SK-N-SH (cell line): Measurements from ENCODE around the gene PDGFRA. TPM values are rescaled to one million over a fixed set of nuclear protein-coding genes. Genes with fewer than 3 reads are reported as not detected.
"Not testable (repeated sequence)": the region's sequence is repeated elsewhere in the genome, so short reads cannot be mapped to it uniquely, and the experiment has no call there.

Source experiments
- CTCF ChIA-PET: fragments of 300-600, 350-600 bp; formaldehyde crosslinking; extraction: SDS; loops from one replicate; lab custom pipeline; 2021; lab: Yijun Ruan, JAX
- POLR2A ChIA-PET: fragments of 350-600 bp; sonication (Branson Sonifier 250); formaldehyde crosslinking; extraction: SDS; loops from one replicate; lab custom pipeline; 2020; ENCODE audit warnings: antibody characterized with exemption, inconsistent platforms; lab: Yijun Ruan, JAX
- DNase-seq: peaks from one replicate; pipeline ENCODE4 v3.0.0; 2012
- H2AFZ ChIP-seq: fragments of 200-600 bp; sonication (generic); 2 replicates; pipeline ENCODE4 v1.8.1; 2016; ENCODE audit warnings: antibody characterized with exemption, mild to moderate bottlenecking, low read depth
- H3F3A ChIP-seq: fragments of 200-600 bp; sonication (generic); replicated peaks from 2 replicates; pipeline ENCODE3; 2016; ENCODE audit warnings: antibody characterized with exemption, mild to moderate bottlenecking; ENCODE audit not compliant: insufficient read depth
- H3K27ac ChIP-seq, 2 experiments: fragments of 200-500 bp in 1 of 2; fragments of 200-600 bp in 1 of 2; sonication (Bioruptor generic) in 1 of 2; sonication (generic), shearing (Covaris generic) in 1 of 2; 2 replicates each; pipeline versions ENCODE4 v1.5.1 to v1.6.1; 2014 to 2016; ENCODE audit warnings: low read depth in 2 of 2, inconsistent platforms in 1 of 2, low read length in 1 of 2, mild to moderate bottlenecking in 1 of 2, mixed read lengths in 1 of 2
- H3K27me3 ChIP-seq: fragments of 200-600 bp; sonication (generic), shearing (Covaris generic); 2 replicates; pipeline ENCODE4 v1.6.1; 2016; ENCODE audit warnings: mixed run types; ENCODE audit not compliant: insufficient read depth
- H3K36me3 ChIP-seq, 2 experiments: fragments of 200-500 bp in 1 of 2; fragments of 200-600 bp in 1 of 2; sonication (Bioruptor generic) in 1 of 2; sonication (generic) in 1 of 2; replicated peaks in 1 of 2; 2 replicates each; pipeline versions ENCODE3 to v1.5.1; 2014 to 2016; ENCODE audit warnings: low read length in 1 of 2, mild to moderate bottlenecking in 1 of 2; ENCODE audit not compliant: insufficient read depth in 2 of 2, control insufficient read depth in 1 of 2
- H3K4me1 ChIP-seq, 2 experiments: fragments of 200-500 bp in 1 of 2; fragments of 200-600 bp in 1 of 2; sonication (Bioruptor generic) in 1 of 2; sonication (generic), shearing (Covaris generic) in 1 of 2; 2 replicates each; pipeline versions ENCODE4 v1.5.1 to v1.6.1; 2014 to 2016; ENCODE audit warnings: low read depth in 1 of 2, low read length in 1 of 2, mixed run types in 1 of 2; ENCODE audit not compliant: insufficient read depth in 2 of 2, control insufficient read depth in 1 of 2
- H3K4me2 ChIP-seq: fragments of 200-600 bp; sonication (generic), shearing (Covaris generic); 2 replicates; pipeline ENCODE4 v1.6.1; 2017; ENCODE audit warnings: mixed run types
- H3K4me3 ChIP-seq, 2 experiments: fragments of 200-500 bp in 1 of 2; fragments of 200-600 bp in 1 of 2; sonication (Bioruptor generic) in 1 of 2; sonication (generic), shearing (Covaris generic) in 1 of 2; 2 replicates each; pipeline versions ENCODE4 v1.5.1 to v1.8.1; 2014 to 2016; ENCODE audit warnings: low read depth in 2 of 2, inconsistent platforms in 1 of 2, low read length in 1 of 2, mild to moderate bottlenecking in 1 of 2, mixed read lengths in 1 of 2, moderate library complexity in 1 of 2
- H3K79me2 ChIP-seq: fragments of 200-600 bp; sonication (generic); 2 replicates; pipeline ENCODE4 v1.8.1; 2017; ENCODE audit warnings: mild to moderate bottlenecking; ENCODE audit not compliant: insufficient read depth
- H3K9ac ChIP-seq: fragments of 200-600 bp; sonication (generic); 2 replicates; pipeline ENCODE4 v1.6.1; 2017; ENCODE audit warnings: mixed run types
- H3K9me2 ChIP-seq: fragments of 200-600 bp; sonication (generic); 2 replicates; pipeline ENCODE4 v1.6.1; 2017; ENCODE audit warnings: mixed run types
- H3K9me3 ChIP-seq: fragments of 200-600 bp; sonication (generic); 2 replicates; pipeline ENCODE4 v1.6.1; 2017; ENCODE audit warnings: mixed run types, mild to moderate bottlenecking, moderate library complexity
- H4K20me1 ChIP-seq: fragments of 200-600 bp; sonication (generic); 2 replicates; pipeline ENCODE4 v1.6.1; 2017; ENCODE audit warnings: mild to moderate bottlenecking, mixed run types; ENCODE audit not compliant: insufficient read depth
- CHD2 ChIP-seq: fragments of 150-350 bp; IDR thresholded peaks from 2 replicates; pipeline ENCODE4 v1.6.1; 2018; ENCODE audit warnings: low read length; ENCODE audit not compliant: partially characterized antibody
- CTCF ChIP-seq: fragments of 200-600 bp; sonication (generic); IDR thresholded peaks from 2 replicates; pipeline ENCODE4 v1.6.1; 2017; ENCODE audit warnings: antibody characterized with exemption, mild to moderate bottlenecking, moderate library complexity
- EZH2phosphoT487 ChIP-seq: fragments of 200-600 bp; sonication (generic); IDR thresholded peaks from 2 replicates; pipeline ENCODE4 v1.6.1; 2017; ENCODE audit warnings: low read depth, mixed run types, mild to moderate bottlenecking, antibody characterized with exemption, moderate library complexity, borderline replicate concordance
- FOSL2 ChIP-seq: IDR thresholded peaks from 2 replicates; pipeline ENCODE4 v1.4.0; 2012; ENCODE audit warnings: low read depth, mild to moderate bottlenecking, moderate library complexity, borderline replicate concordance
- MEF2A ChIP-seq: IDR thresholded peaks from 2 replicates; pipeline ENCODE4 v1.4.0; 2012; ENCODE audit warnings: low read depth, borderline replicate concordance
- MXI1 ChIP-seq: IDR thresholded peaks from 2 replicates; pipeline ENCODE4 v1.6.1; 2012; ENCODE audit warnings: mild to moderate bottlenecking, low read depth, low read length, improper control_type of control experiment
- RFX5 ChIP-seq: IDR thresholded peaks from 2 replicates; pipeline ENCODE4 v1.6.1; 2012; ENCODE audit warnings: mild to moderate bottlenecking, improper control_type of control experiment, low read length
- TCF12 ChIP-seq: IDR thresholded peaks from 2 replicates; pipeline ENCODE4 v1.4.0; 2012
- YY1 ChIP-seq: IDR thresholded peaks from 2 replicates; pipeline ENCODE4 v1.4.0; 2012; ENCODE audit warnings: low read depth, mild to moderate bottlenecking
- WGBS: methylation state at CpG from one replicate; pipeline ENCODE4 v1.1.6; 2017; ENCODE audit warnings: low lambda C conversion rate; 5-methylcytosine and 5-hydroxymethylcytosine counted together
- polyA plus RNA-seq, 3 experiments: library from polyadenylated mRNA; depleted of rRNA; stranded (reverse); fragments of >200 nt; gene quantifications; 2 replicates each; pipeline ENCODE4 v1.2.3, GENCODE V29; 2012

Gene PDGFRA
- polyA plus RNA-seq, 1 of the 3 experiments (the other 2 are of a cell fraction), result 25.3 TPM

GRCh38 chr4:54234497-54235205 lies 5.6 kb downstream of the PDGFRA start:
- Histone ChIP-seq H3K9me2 (no peaks in the 10 kb centered on the region), H3F3A (peaks cover under 1% of the 10 kb centered on the region), H3K36me3 (no peaks in the 10 kb centered on the region), H3K4me1 (peaks cover 6 to 8% of the 10 kb centered on the region in 2 experiments; a peak in 3 of 4 replicates), H3K9me3 (no peaks in the 10 kb centered on the region), H3K27ac (peak overlapping the region in 1 of 2 experiments; percentile 43; a peak in 2 of 4 replicates), H2AFZ (no peak overlapping the region), H3K79me2 (peaks cover 71% of the 10 kb centered on the region), H3K27me3 (no peaks in the 10 kb centered on the region)
- POLR2A ChIA-PET, result interaction anchor here (0.9 to 2.0 kb wide), 4 partner anchors 329 to 1370 kb away, joined by 3 to 8 read pairs (median 4); no protein-coding TSS in a partner anchor
- CTCF ChIA-PET, result interaction anchor here (0.6 to 5.5 kb wide), 85 partner anchors 8 to 1990 kb away, joined by 3 to 152 read pairs (median 5); partner anchors contain the start of gene FIP1L1
- peak; percentile 30 for DNase-seq
- WGBS, result 31% methylated on average over 9 of the region's 10 CpGs
- TF ChIP-seq FOSL2 (no peak), MXI1 (peak; percentile 3; the same call in 1 of the 2 replicates)
- TF ChIP-seq, all 33 proteins: peak for 1
- Histone ChIP-seq H3K4me3 (peak overlapping the region; percentile 64 to 85), H3K4me2 (peak overlapping the region; percentile 92), H3K9ac (no peak overlapping the region; the same call in 1 of the 2 replicates), H4K20me1 (peaks cover 42% of the 10 kb centered on the region)

- H3K79me2 ChIP-seq, result peaks cover 62% of the 10 kb centered on the region
- not testable (repeated sequence) for H3K27ac ChIP-seq
These were observed 7.2 kb downstream of the PDGFRA start for GRCh38 chr4:54236316-54236715.

GRCh38 chr4:54237770-54238169 lies 8.7 kb downstream of the PDGFRA start:
- H3K27me3 ChIP-seq, result no peaks in the 10 kb centered on the region
- no peak overlapping the region for H3K27ac ChIP-seq
- peaks cover 5% of the 10 kb centered on the region for H3F3A ChIP-seq
- peaks cover 42% of the 10 kb centered on the region for H4K20me1 ChIP-seq
- H3K36me3 ChIP-seq, result no peaks in the 10 kb centered on the region
- no peak overlapping the region for H3K9ac ChIP-seq
- H3K9me2 ChIP-seq, result no peaks in the 10 kb centered on the region
- H3K79me2 ChIP-seq, result peaks cover 57% of the 10 kb centered on the region
- ChIA-PET CTCF (no interaction called here), POLR2A (no interaction called here)
- 53% methylated on average over 2 of the region's 2 CpGs for WGBS
- DNase-seq, result no peak
- peaks cover 6 to 8% of the 10 kb centered on the region in 2 experiments; a peak in 3 of 4 replicates for H3K4me1 ChIP-seq
- no peak overlapping the region for H3K4me2 ChIP-seq
- TF ChIP-seq EZH2phosphoT487, result no peak
- no peak for TF ChIP-seq TCF12
- TF ChIP-seq CHD2, result no peak
- TF ChIP-seq MEF2A, result no peak
- TF ChIP-seq YY1, result no peak
- TF ChIP-seq FOSL2, result no peak
- no peak for TF ChIP-seq RFX5
- TF ChIP-seq CTCF, result no peak
- peaks cover 15% of the 10 kb centered on the region; the same call in 1 of the 2 replicates for H3K9me3 ChIP-seq
- H3K4me3 ChIP-seq, result no peak overlapping the region; a peak in 1 of 4 replicates
- no peak overlapping the region for H2AFZ ChIP-seq

More at GRCh38 chr4:54236316-54236715, 7.2 kb downstream of the PDGFRA start:
- POLR2A ChIA-PET, H3K36me3 ChIP-seq, H3K4me1 ChIP-seq, H3K4me2 ChIP-seq, H3K9me3 ChIP-seq, H3K4me3 ChIP-seq, DNase-seq, H2AFZ ChIP-seq, H3K9me2 ChIP-seq, H3K9ac ChIP-seq, H3K27me3 ChIP-seq, H3F3A ChIP-seq: not testable (repeated sequence)
- WGBS, result 85% methylated on average over 7 of the region's 7 CpGs
- H4K20me1 ChIP-seq, result peaks cover 42% of the 10 kb centered on the region
- CTCF ChIA-PET, result interaction anchor here (0.6 to 1.0 kb wide), 2 partner anchors 50 to 1220 kb away, joined by 3 to 4 read pairs; no protein-coding TSS in a partner anchor
